EL (cell line): ENCODE data around the gene HTR3B.

Experiments
- DNase-seq: peaks from one replicate; pipeline ENCODE4 v3.0.0-alpha.2; 2016

HTR3B gene

GRCh38 chr11:113992459-113993110 lies 88.0 kb downstream of the HTR3B start:
- DNase-seq: no peak

GRCh38 chr11:113994077-113994954 lies 89.7 kb downstream of the HTR3B start:
- DNase-seq: no peak
